ENCODE measurements around the gene C2CD2. TPM values are rescaled to one million over a fixed set of nuclear protein-coding genes. Genes with fewer than 3 reads are reported as not detected.

C2CD2 gene
- total and polyA plus RNA-seq, 2 of the 4 experiments (the other 2 are of a cell fraction), result 15.6 to 25.3 TPM

DNA sequence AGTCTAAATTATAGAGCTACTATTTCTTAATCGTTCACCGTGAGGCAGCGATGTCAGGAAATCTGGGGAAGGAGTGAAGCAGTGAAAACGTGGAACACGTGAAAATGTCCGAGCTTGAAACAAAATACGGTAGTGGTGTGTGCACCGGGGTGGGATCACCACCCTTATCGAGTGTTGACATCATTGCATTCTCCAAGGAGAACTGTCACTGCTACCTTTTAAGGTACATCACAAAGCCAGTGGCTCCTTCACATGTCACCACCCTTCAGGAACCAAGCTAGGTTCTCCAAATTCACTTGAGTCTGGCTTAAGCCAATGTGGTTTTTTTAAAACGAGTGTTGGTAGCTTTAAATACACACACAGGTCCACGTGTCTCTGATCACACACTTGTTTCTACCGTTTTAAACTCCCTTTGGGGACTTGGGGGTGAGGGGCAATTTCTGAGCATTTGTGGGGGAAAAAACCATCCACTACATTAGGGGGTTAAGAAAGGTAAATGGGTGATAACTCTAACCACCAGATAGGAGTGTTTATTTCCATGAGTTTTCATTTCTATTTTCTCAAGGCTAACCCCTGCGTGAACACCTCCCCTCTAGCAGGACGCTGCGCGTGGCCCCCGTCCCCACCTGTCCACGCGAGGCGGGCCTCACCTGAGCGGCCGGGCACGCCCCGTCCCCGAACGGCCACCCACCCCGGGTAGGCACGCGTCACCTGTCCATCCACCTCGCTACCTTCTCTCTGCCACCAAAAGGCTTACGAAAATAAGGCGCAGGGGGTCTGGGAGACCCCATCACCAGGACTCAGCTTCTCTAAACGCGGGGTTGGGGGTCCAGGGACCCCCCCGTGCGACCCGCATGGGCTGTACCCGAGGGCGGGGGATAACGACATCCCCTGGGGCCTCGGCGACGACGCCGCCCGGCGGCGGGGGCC lies 75.7 kb downstream of the C2CD2 start:
- dilution Hi-C loops (cut with HindIII; ENCODE audit: low sequenced_read_pairs, unreplicated experiment), result no loop called here
- TF ChIP-seq FOS (IDR thresholded peaks at IDR 0.05; ENCODE audit: low read depth, low read length) (no peak), MXI1 (IDR thresholded peaks at IDR 0.05; ENCODE audit: borderline replicate concordance, low read depth, low read length) (peak; percentile 81; the same call in 1 of the 2 replicates), POLR2A (IDR thresholded peaks at IDR 0.05; ENCODE audit: low read depth, low read length) (no peak), CEBPB (IDR thresholded peaks at IDR 0.05; ENCODE audit: low read depth, low read length) (peak; percentile 62), MAZ (IDR thresholded peaks at IDR 0.05; ENCODE audit: borderline replicate concordance, low read depth, low read length) (0 out of 2 replicates have a peak, but pooled peaks have one; percentile 29), BHLHE40 (IDR thresholded peaks at IDR 0.05; ENCODE audit: low read depth, low read length) (peak; percentile 17; the same call in 1 of the 2 replicates), ELK1 (IDR thresholded peaks at IDR 0.05; ENCODE audit: borderline replicate concordance, low read depth, low read length) (no peak), NFE2L2 (IDR thresholded peaks at IDR 0.05; ENCODE audit: low read depth, low read length) (0 out of 2 replicates have a peak, but pooled peaks have one; percentile 20)
- TF ChIP-seq, protein P1, sequence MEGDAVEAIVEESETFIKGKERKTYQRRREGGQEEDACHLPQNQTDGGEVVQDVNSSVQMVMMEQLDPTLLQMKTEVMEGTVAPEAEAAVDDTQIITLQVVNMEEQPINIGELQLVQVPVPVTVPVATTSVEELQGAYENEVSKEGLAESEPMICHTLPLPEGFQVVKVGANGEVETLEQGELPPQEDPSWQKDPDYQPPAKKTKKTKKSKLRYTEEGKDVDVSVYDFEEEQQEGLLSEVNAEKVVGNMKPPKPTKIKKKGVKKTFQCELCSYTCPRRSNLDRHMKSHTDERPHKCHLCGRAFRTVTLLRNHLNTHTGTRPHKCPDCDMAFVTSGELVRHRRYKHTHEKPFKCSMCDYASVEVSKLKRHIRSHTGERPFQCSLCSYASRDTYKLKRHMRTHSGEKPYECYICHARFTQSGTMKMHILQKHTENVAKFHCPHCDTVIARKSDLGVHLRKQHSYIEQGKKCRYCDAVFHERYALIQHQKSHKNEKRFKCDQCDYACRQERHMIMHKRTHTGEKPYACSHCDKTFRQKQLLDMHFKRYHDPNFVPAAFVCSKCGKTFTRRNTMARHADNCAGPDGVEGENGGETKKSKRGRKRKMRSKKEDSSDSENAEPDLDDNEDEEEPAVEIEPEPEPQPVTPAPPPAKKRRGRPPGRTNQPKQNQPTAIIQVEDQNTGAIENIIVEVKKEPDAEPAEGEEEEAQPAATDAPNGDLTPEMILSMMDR (conservative IDR thresholded peaks at IDR 0.05; ENCODE audit: low read depth, low read length), result no peak
- H2BK15ac ChIP-seq (ENCODE audit: low read depth, low read length), result peak overlapping the region; percentile 2; the same call in 1 of the 3 replicates
- 3% methylated on average over 22 of the region's 48 CpGs; no CpG with 5 or more reads in 1 of the 2 experiments for WGBS, 2 experiments (ENCODE audit: extremely low coverage in 2 of 2, insufficient read length in 1 of 2)
- H3K9me1 ChIP-seq (ENCODE audit: insufficient read depth, low read length), result peaks cover 14% of the 10 kb centered on the region; the same call in 1 of the 2 replicates
- peak overlapping the region; percentile 83 for H4K5ac ChIP-seq (ENCODE audit: low read depth, low read length)
- ATAC-seq (ENCODE audit: low read depth), result peak; percentile 22
- H4K20me1 ChIP-seq (ENCODE audit: insufficient read depth, low read length), result peaks cover 5% of the 10 kb centered on the region; the same call in 1 of the 2 replicates
- in situ Hi-C loops (cut with MboI; ENCODE audit: low sequenced_read_pairs), result no loop called here
- H3K56ac ChIP-seq (ENCODE audit: extremely low read depth, insufficient read depth, low read length), result peak overlapping the region; percentile 19
- H4K91ac ChIP-seq (ENCODE audit: insufficient read depth, low read depth, low read length), result peak overlapping the region; percentile 77
- peak overlapping the region; percentile 53 for H2BK5ac ChIP-seq (ENCODE audit: low read depth, low read length, poor library complexity, severe bottlenecking)
- no peaks in the 10 kb centered on the region for H3K27me3 ChIP-seq (ENCODE audit: control insufficient read depth, insufficient read depth, low read length)
- POLR2A ChIA-PET (ENCODE audit: unreplicated experiment), result interaction anchor here (0.6 to 0.8 kb wide), 2 partner anchors 9 to 238 kb away, joined by 6 read pairs; no protein-coding TSS in a partner anchor
- peak overlapping the region; percentile 64 for H3K9ac ChIP-seq (ENCODE audit: low read depth, low read length)
- H3K9me3 ChIP-seq (ENCODE audit: control insufficient read depth, insufficient read depth, low read length), result no peaks in the 10 kb centered on the region
- peak overlapping the region; percentile 88 for H2AFZ ChIP-seq (replicated peaks; ENCODE audit: low read length, poor library complexity)
- H2BK120ac ChIP-seq (ENCODE audit: low read depth, low read length), result peak overlapping the region; percentile 47
- peak overlapping the region; percentile 51 for H3K4ac ChIP-seq (ENCODE audit: low read depth, low read length)
- H3K4me3 ChIP-seq (ENCODE audit: insufficient read depth, low read depth, low read length), result peak overlapping the region; percentile 88
- peak overlapping the region; percentile 0 to 59; a peak in 2 of 4 replicates for H4K8ac ChIP-seq (ENCODE audit: low read depth in 2 of 2, low read length in 2 of 2)
- BruUV-seq (replicated peaks), result TSS peak; percentile 43
- CTCF ChIA-PET, result interaction anchor here (0.6 to 1.4 kb wide), 3 partner anchors 45 to 262 kb away, joined by 3 to 5 read pairs (median 3); no protein-coding TSS in a partner anchor
- peak overlapping the region; percentile 34 for H3K27ac ChIP-seq (ENCODE audit: insufficient read depth, low read length)
- H2AK5ac ChIP-seq (ENCODE audit: low read depth, low read length), result peak overlapping the region; percentile 76
- DNase-seq, result peak; percentile 75
- H3K14ac ChIP-seq (replicated peaks; ENCODE audit: low read depth, low read length), result peak overlapping the region; percentile 29
- peak overlapping the region; percentile 55 for H3K23ac ChIP-seq (ENCODE audit: low read depth, low read length)
- H2BK20ac ChIP-seq (ENCODE audit: low read depth, low read length), result peak overlapping the region; percentile 36
- intact Hi-C loops (cut with micrococcal nuclease), result loop anchor here (2.0 kb wide), 3 partner anchors 131 to 263 kb away; no protein-coding TSS in a partner anchor
- H2AK9ac ChIP-seq (replicated peaks; ENCODE audit: low read depth, low read length, poor library complexity), result peak overlapping the region; percentile 93
- H3K4me2 ChIP-seq (ENCODE audit: low read depth, low read length), result peak overlapping the region; percentile 93
- H3K4me1 ChIP-seq (ENCODE audit: control insufficient read depth, insufficient read depth, low read length), result peaks cover 3% of the 10 kb centered on the region
- peaks cover 10 to 45% of the 10 kb centered on the region in 2 experiments for H3K79me1 ChIP-seq (ENCODE audit: low read depth in 1 of 2, low read length in 2 of 2)
- H3K18ac ChIP-seq (ENCODE audit: low read depth, low read length), result peak overlapping the region; percentile 74
- H3K36me3 ChIP-seq (ENCODE audit: control insufficient read depth, insufficient read depth, low read length), result 0 out of 2 replicates have a peak, but pooled peaks cover under 1% of the 10 kb centered on the region
